ENCODE measurements around the gene NR6A1.

The NR6A1 gene

DNA sequence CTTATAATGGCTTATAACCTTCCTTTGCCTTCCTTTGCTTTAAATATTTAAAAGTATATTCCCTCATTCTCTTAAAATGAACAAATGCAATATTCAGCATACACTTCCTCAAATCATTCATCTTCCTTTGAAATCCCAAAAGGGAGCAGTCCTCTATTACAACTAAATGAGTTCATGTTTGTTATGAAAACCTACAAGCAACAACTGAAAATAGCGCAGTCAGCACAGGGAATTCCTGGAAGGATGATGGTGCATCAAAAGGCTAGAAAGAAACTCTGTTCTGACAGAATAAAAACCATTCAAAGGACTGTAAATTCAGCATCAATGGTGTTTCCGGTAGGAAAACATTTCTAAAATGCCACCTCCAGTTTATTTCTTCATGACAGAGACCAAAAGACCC, 3.3 kb downstream of the NR6A1 start:
- Histone ChIP-seq H3K27me3 (ENCODE audit: insufficient read depth, low read length, poor library complexity) (no peaks in the 10 kb centered on the region), H2BK15ac (replicated peaks; ENCODE audit: low read depth) (no peak overlapping the region), H3K4me3 (ENCODE audit: low read length) (no peak overlapping the region), H4K5ac (ENCODE audit: low read length) (no peak overlapping the region), H2BK5ac (ENCODE audit: low read length) (no peak overlapping the region), H3K56ac (ENCODE audit: low read length) (no peak overlapping the region), H3K79me1 (ENCODE audit: low read length) (peaks cover 2% of the 10 kb centered on the region), H2AK5ac (ENCODE audit: low read length) (no peak overlapping the region), H3K79me2 (ENCODE audit: control insufficient read depth, insufficient read depth, low read length) (peaks cover 29% of the 10 kb centered on the region), H3K4me2 (ENCODE audit: low read length) (no peak overlapping the region), H4K8ac (ENCODE audit: low read depth, low read length) (no peak overlapping the region), H3K27ac (ENCODE audit: low read depth, low read length) (no peak overlapping the region), H3K23ac (ENCODE audit: low read length) (no peak overlapping the region), H3K18ac (ENCODE audit: low read length) (no peak overlapping the region), H3K4me1 (ENCODE audit: control insufficient read depth, low read depth, low read length) (peaks cover 3% of the 10 kb centered on the region), H2BK120ac (ENCODE audit: low read depth, low read length) (no peak overlapping the region), H3K4ac (ENCODE audit: low read depth, low read length) (no peak overlapping the region), H3K9ac (ENCODE audit: low read length) (no peak overlapping the region), H3K36me3 (ENCODE audit: control insufficient read depth, insufficient read depth, low read length) (no peaks in the 10 kb centered on the region)
- no peak for DNase-seq
- WGBS (ENCODE audit: extremely low coverage, insufficient coverage, low lambda C conversion rate) = no CpG with 5 or more reads among the region's 2 CpGs

- Histone ChIP-seq H3K79me2 (ENCODE audit: control insufficient read depth, insufficient read depth, low read length) (peaks cover 30% of the 10 kb centered on the region), H3K23ac (ENCODE audit: low read length) (no peak overlapping the region), H3K27ac (ENCODE audit: low read depth, low read length) (no peak overlapping the region), H3K27me3 (ENCODE audit: insufficient read depth, low read length, poor library complexity) (no peaks in the 10 kb centered on the region), H2BK5ac (ENCODE audit: low read length) (no peak overlapping the region), H4K8ac (ENCODE audit: low read depth, low read length) (no peak overlapping the region), H3K56ac (ENCODE audit: low read length) (peak overlapping the region; percentile 10), H3K4me3 (ENCODE audit: low read length) (no peak overlapping the region), H2AK5ac (ENCODE audit: low read length) (no peak overlapping the region), H3K36me3 (ENCODE audit: control insufficient read depth, insufficient read depth, low read length) (no peaks in the 10 kb centered on the region), H3K9ac (ENCODE audit: low read length) (peak overlapping the region; percentile 24), H3K4me2 (ENCODE audit: low read length) (no peak overlapping the region), H3K79me1 (ENCODE audit: low read length) (peaks cover 2% of the 10 kb centered on the region), H3K4me1 (ENCODE audit: control insufficient read depth, low read depth, low read length) (peaks cover 3% of the 10 kb centered on the region), H2BK15ac (replicated peaks; ENCODE audit: low read depth) (peak overlapping the region; percentile 57), H2BK120ac (ENCODE audit: low read depth, low read length) (no peak overlapping the region), H3K4ac (ENCODE audit: low read depth, low read length) (no peak overlapping the region), H4K5ac (ENCODE audit: low read length) (no peak overlapping the region), H3K18ac (ENCODE audit: low read length) (no peak overlapping the region)
- no CpG with 5 or more reads among the region's 4 CpGs for WGBS (ENCODE audit: extremely low coverage, insufficient coverage, low lambda C conversion rate)
- DNase-seq = no peak
These were observed 4.1 kb downstream of the NR6A1 start for GRCh38 chr9:124766815-124767554.

- Histone ChIP-seq H2BK120ac (ENCODE audit: low read depth, low read length) (no peak overlapping the region), H3K23ac (ENCODE audit: low read length) (no peak overlapping the region), H3K4me2 (ENCODE audit: low read length) (no peak overlapping the region), H3K18ac (ENCODE audit: low read length) (no peak overlapping the region), H3K36me3 (ENCODE audit: control insufficient read depth, insufficient read depth, low read length) (no peaks in the 10 kb centered on the region), H3K4me1 (ENCODE audit: control insufficient read depth, low read depth, low read length) (peaks cover 5% of the 10 kb centered on the region), H3K56ac (ENCODE audit: low read length) (no peak overlapping the region), H2AK5ac (ENCODE audit: low read length) (no peak overlapping the region), H3K4ac (ENCODE audit: low read depth, low read length) (no peak overlapping the region), H3K9ac (ENCODE audit: low read length) (no peak overlapping the region), H3K79me1 (ENCODE audit: low read length) (peaks cover 2% of the 10 kb centered on the region), H2BK5ac (ENCODE audit: low read length) (no peak overlapping the region), H3K27ac (ENCODE audit: low read depth, low read length) (no peak overlapping the region), H4K5ac (ENCODE audit: low read length) (no peak overlapping the region), H3K79me2 (ENCODE audit: control insufficient read depth, insufficient read depth, low read length) (peaks cover 30% of the 10 kb centered on the region), H2BK15ac (replicated peaks; ENCODE audit: low read depth) (no peak overlapping the region), H3K27me3 (ENCODE audit: insufficient read depth, low read length, poor library complexity) (no peaks in the 10 kb centered on the region), H3K4me3 (ENCODE audit: low read length) (no peak overlapping the region), H4K8ac (ENCODE audit: low read depth, low read length) (no peak overlapping the region)
- no CpG with 5 or more reads among the region's 1 CpG for WGBS (ENCODE audit: extremely low coverage, insufficient coverage, low lambda C conversion rate)
- DNase-seq = no peak
These were observed 4.8 kb downstream of the NR6A1 start for GRCh38 chr9:124766326-124766725.

GRCh38 chr9:124765439-124765835, 5.7 kb downstream of the NR6A1 start:
- Histone ChIP-seq H3K4ac (ENCODE audit: low read depth, low read length) (no peak overlapping the region), H2BK15ac (replicated peaks; ENCODE audit: low read depth) (no peak overlapping the region), H3K79me1 (ENCODE audit: low read length) (peaks cover 2% of the 10 kb centered on the region), H2BK120ac (ENCODE audit: low read depth, low read length) (no peak overlapping the region), H4K5ac (ENCODE audit: low read length) (no peak overlapping the region), H4K8ac (ENCODE audit: low read depth, low read length) (no peak overlapping the region), H3K9ac (ENCODE audit: low read length) (no peak overlapping the region), H3K4me2 (ENCODE audit: low read length) (no peak overlapping the region), H3K27me3 (ENCODE audit: insufficient read depth, low read length, poor library complexity) (no peaks in the 10 kb centered on the region), H3K79me2 (ENCODE audit: control insufficient read depth, insufficient read depth, low read length) (peaks cover 30% of the 10 kb centered on the region), H3K4me3 (ENCODE audit: low read length) (no peak overlapping the region), H3K18ac (ENCODE audit: low read length) (no peak overlapping the region), H3K36me3 (ENCODE audit: control insufficient read depth, insufficient read depth, low read length) (no peaks in the 10 kb centered on the region), H2AK5ac (ENCODE audit: low read length) (no peak overlapping the region), H3K27ac (ENCODE audit: low read depth, low read length) (no peak overlapping the region), H3K23ac (ENCODE audit: low read length) (no peak overlapping the region), H3K56ac (ENCODE audit: low read length) (no peak overlapping the region), H3K4me1 (ENCODE audit: control insufficient read depth, low read depth, low read length) (peaks cover 7% of the 10 kb centered on the region), H2BK5ac (ENCODE audit: low read length) (no peak overlapping the region)
- DNase-seq = no peak
- WGBS (ENCODE audit: extremely low coverage, insufficient coverage, low lambda C conversion rate) = no CpG with 5 or more reads among the region's 6 CpGs

DNA sequence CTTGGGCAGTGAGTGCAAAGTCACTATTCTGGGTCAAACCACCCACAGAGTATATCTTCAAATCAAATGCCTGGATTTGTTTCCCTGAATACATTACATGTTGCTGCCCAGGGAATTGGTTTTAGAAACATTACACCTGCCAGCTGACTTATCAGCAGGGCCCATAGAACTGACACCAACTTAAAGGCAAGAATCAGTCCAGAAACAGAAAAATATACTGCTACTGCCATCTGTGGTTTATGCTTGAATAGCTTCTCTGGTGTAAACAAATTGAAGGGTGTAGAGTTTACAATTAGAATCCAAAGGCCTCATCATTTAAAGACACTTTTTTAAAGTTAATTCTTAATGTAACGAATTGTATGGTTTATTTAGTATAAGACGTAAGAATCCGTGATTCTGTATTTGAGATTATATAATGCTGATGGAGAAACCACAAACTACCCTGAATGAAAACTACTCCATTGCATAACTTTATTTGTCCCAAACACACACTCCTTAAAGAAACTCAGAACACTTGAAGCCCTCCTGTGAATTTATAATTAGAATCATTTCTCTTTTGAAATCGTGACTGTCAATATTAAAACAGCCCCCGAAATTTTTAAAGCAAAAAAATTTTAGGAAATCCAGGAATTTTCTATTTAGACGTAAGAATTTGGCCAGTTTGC, 6.2 kb downstream of the NR6A1 start:
- H3K27me3 ChIP-seq (ENCODE audit: insufficient read depth, low read length, poor library complexity) = no peaks in the 10 kb centered on the region
- no peak overlapping the region for H3K4me3 ChIP-seq (ENCODE audit: low read length)

More for the DNA sequence above, 6.2 kb downstream of the NR6A1 start:
- Histone ChIP-seq H3K56ac (ENCODE audit: low read length) (no peak overlapping the region), H4K5ac (ENCODE audit: low read length) (no peak overlapping the region), H3K36me3 (ENCODE audit: control insufficient read depth, insufficient read depth, low read length) (no peaks in the 10 kb centered on the region), H3K27ac (ENCODE audit: low read depth, low read length) (no peak overlapping the region), H3K4ac (ENCODE audit: low read depth, low read length) (no peak overlapping the region), H3K23ac (ENCODE audit: low read length) (no peak overlapping the region), H3K4me2 (ENCODE audit: low read length) (no peak overlapping the region), H3K79me2 (ENCODE audit: control insufficient read depth, insufficient read depth, low read length) (peaks cover 30% of the 10 kb centered on the region), H3K4me1 (ENCODE audit: control insufficient read depth, low read depth, low read length) (peaks cover 7% of the 10 kb centered on the region), H3K18ac (ENCODE audit: low read length) (no peak overlapping the region), H3K9ac (ENCODE audit: low read length) (no peak overlapping the region), H4K8ac (ENCODE audit: low read depth, low read length) (no peak overlapping the region), H3K79me1 (ENCODE audit: low read length) (peaks cover 2% of the 10 kb centered on the region), H2BK120ac (ENCODE audit: low read depth, low read length) (no peak overlapping the region), H2AK5ac (ENCODE audit: low read length) (no peak overlapping the region), H2BK5ac (ENCODE audit: low read length) (no peak overlapping the region), H2BK15ac (replicated peaks; ENCODE audit: low read depth) (no peak overlapping the region)
- peak; percentile 59 for DNase-seq
- no CpG with 5 or more reads among the region's 6 CpGs for WGBS (ENCODE audit: extremely low coverage, insufficient coverage, low lambda C conversion rate)

Data from mesendoderm (in vitro differentiated cells).